Activated naive CD4-positive, alpha-beta T cell treated with anti-CD3 and anti-CD28 coated beads for 36 hours (primary cell): ENCODE measurements around the gene UBE2G2. TPM values are rescaled to one million over a fixed set of nuclear protein-coding genes. Genes with fewer than 3 reads are reported as not detected.

Experiments
- CTCF ChIA-PET: fragments of 350-600 bp; sonication (Branson Sonifier 250); formaldehyde crosslinking; loops from one replicate; lab custom pipeline; 2021; ENCODE audit warnings: antibody characterized with exemption; lab: Charles Lee
- DNase-seq: peaks from one replicate; pipeline ENCODE4 v3.0.0-alpha.2; 2020
- H3K27ac Mint-ChIP-seq: one replicate; pipeline ENCODE4 v1.8.0; 2021; ENCODE audit warnings: mild to moderate bottlenecking, mixed read lengths
- H3K27me3 Mint-ChIP-seq: one replicate; pipeline ENCODE4 v1.8.0; 2021; ENCODE audit warnings: low read depth, mixed read lengths
- H3K36me3 Mint-ChIP-seq: one replicate; pipeline ENCODE4 v1.8.0; 2021; ENCODE audit warnings: low read depth, mixed read lengths
- H3K4me1 Mint-ChIP-seq: one replicate; pipeline ENCODE4 v1.8.0; 2021; ENCODE audit warnings: low read depth, mixed read lengths
- H3K4me3 Mint-ChIP-seq: one replicate; pipeline ENCODE4 v1.8.0; 2021; ENCODE audit warnings: mild to moderate bottlenecking, moderate library complexity, mixed read lengths
- H3K9me3 Mint-ChIP-seq: one replicate; pipeline ENCODE4 v1.8.0; 2021; ENCODE audit warnings: mixed read lengths
- intact Hi-C: fragments of 100-400 bp; cut with micrococcal nuclease; formaldehyde crosslinking; loops from one replicate; pipeline ENCODE4 v1.15.1; 2023
- total RNA-seq, 2 experiments: library from RNA; stranded (reverse); gene quantifications; one replicate each; pipeline ENCODE4 v1.2.3, GENCODE V29; 2021

The UBE2G2 gene
- total RNA-seq, 2 experiments from 2014 or later: 94.0 to 95.2 TPM

DNA sequence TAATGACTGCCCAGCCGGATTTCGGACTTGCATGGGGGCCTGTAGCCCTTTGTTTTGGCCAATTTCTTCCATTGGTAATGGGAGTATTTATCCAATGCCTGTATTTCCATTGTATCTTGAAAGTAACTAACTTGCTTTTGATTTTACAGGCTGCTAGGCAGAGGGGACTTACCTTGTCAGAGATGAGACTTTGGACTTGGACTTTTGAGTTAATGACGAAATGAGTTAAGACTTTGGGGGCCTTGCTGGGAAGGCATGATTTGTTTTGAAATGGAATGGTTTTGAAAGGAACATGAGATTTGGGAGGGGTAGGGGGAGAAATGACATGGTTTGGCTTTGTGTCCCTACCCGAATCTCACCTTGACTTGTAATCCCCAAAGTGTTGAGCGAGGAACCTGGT lies 9.6 kb downstream of the UBE2G2 start:
- intact Hi-C loops: no loop called here
- Mint-ChIP-seq H3K9me3 (no peaks in the 10 kb centered on the region), H3K27ac (no peak overlapping the region), H3K4me1 (peaks cover 60% of the 10 kb centered on the region), H3K4me3 (no peak overlapping the region), H3K36me3 (peaks cover 15% of the 10 kb centered on the region), H3K27me3 (no peaks in the 10 kb centered on the region)
- CTCF ChIA-PET: interaction anchor here (1.5 kb wide), 1 partner anchor 9 kb away, joined by 6 read pairs; no protein-coding TSS in a partner anchor
- no peak for DNase-seq

DNA sequence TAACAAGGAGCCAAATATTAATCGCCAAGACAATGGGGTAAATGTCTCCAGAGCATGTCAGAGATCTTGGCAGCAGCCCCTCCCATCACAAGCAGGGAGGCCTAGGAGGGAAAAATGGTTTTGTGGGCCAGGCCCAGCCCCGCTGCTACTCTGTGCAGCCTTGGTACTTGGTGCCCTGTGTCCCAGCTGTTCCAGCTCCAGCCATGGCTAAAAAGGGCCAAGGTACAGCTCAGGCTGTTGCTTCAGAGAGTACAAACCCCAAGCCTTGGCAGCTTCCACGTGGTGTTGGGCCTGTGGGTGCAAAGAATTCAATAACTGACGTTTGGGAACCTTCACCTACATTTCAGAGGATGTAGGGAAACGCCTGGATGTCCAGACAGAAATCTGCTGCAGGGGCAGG lies 10.4 kb downstream of the UBE2G2 start:
- Mint-ChIP-seq H3K9me3 (no peaks in the 10 kb centered on the region), H3K27me3 (no peaks in the 10 kb centered on the region), H3K36me3 (peaks cover 18% of the 10 kb centered on the region), H3K27ac (no peak overlapping the region), H3K4me1 (peaks cover 54% of the 10 kb centered on the region), H3K4me3 (no peak overlapping the region)
- CTCF ChIA-PET: interaction anchor here (1.5 kb wide), 1 partner anchor 9 kb away, joined by 6 read pairs; no protein-coding TSS in a partner anchor
- intact Hi-C loops: no loop called here
- no peak for DNase-seq

DNA sequence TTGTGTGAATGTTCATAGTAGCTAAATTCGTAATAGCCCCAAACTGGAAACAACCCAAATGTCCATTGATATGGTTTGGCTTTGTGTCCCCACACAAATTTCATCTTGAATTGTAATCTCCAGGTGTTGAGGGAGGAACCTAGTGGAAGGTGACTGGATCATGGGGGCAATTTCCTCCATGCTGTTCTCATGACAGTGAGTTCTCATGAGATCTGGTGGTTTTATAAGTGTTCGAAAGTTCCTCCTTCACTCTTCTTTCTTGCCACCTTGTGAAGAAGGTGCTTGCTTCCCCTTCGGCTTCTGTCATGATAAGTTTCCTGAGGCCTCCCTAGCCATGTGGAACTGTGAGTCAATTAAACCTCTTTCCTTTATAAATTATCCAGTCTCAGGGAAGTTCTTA lies 11.3 kb downstream of the UBE2G2 start:
- CTCF ChIA-PET: interaction anchor here (0.7 to 1.5 kb wide), 2 partner anchors 11 to 280 kb away, joined by 4 to 5 read pairs; no protein-coding TSS in a partner anchor
- Mint-ChIP-seq H3K36me3 (peaks cover 19% of the 10 kb centered on the region), H3K27me3 (no peaks in the 10 kb centered on the region), H3K4me3 (no peak overlapping the region), H3K4me1 (peaks cover 46% of the 10 kb centered on the region), H3K9me3 (no peaks in the 10 kb centered on the region), H3K27ac (no peak overlapping the region)
- intact Hi-C loops: no loop called here
- no peak for DNase-seq

DNA sequence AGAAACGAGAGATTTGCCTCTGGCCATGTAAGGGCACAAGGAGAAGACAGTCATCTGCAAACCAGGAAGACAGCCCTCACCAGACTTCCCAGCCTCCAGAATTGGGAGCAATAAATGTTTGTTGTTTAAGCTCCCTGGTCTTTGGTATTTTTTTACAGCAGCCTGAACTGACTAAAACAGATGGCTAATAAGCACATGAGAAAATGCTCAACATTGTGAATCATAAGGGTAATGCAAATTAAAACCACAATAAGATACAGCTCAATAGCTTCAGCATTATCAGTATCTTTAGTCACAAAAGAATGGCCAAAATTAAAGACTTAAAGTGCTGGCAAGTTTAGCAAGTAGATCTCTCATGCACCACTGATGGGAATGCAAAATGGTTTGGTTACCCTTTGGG lies 11.7 kb downstream of the UBE2G2 start:
- no peak for DNase-seq
- no peak overlapping the region for H3K27ac Mint-ChIP-seq
- no peak overlapping the region for H3K4me3 Mint-ChIP-seq
- no peaks in the 10 kb centered on the region for H3K9me3 Mint-ChIP-seq
- CTCF ChIA-PET: interaction anchor here (0.7 to 1.5 kb wide), 2 partner anchors 11 to 280 kb away, joined by 4 to 5 read pairs; no protein-coding TSS in a partner anchor
- no peaks in the 10 kb centered on the region for H3K27me3 Mint-ChIP-seq
- peaks cover 19% of the 10 kb centered on the region for H3K36me3 Mint-ChIP-seq
- intact Hi-C loops: no loop called here
- peaks cover 47% of the 10 kb centered on the region for H3K4me1 Mint-ChIP-seq

DNA sequence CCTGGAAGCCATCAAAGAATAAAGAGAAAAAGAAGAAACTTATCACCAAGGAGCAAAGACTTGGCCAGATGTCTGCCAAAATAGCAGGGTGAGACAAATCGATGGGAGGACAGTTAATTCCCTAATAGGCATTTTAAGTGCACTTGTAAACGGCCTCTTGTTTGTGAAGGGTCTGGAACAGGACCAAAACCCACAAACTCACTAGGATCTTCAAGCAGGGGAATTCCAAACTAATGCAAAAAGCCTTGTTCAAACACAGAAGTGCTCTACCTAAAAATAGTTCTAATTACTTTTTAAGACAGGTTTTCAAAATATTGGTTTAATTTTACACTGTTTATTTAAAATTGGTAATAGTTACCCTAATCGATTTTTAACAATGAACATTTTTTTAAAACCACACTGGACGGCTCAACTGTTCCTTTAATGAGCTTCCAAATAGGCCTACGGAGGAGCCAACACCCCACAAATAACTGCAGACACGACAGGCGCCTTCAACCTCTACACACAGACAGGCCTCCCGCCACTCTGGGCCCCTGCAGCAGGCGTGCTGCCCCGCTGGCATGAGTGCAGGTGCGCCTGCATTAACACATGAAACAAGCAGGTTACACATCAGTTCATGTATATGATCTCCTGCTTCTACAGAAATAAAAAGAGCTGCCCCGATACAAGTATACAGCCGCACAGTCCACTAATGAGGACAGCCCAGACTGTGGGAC lies 15.8 kb downstream of the UBE2G2 start:
- Mint-ChIP-seq H3K27me3 (no peaks in the 10 kb centered on the region), H3K27ac (no peak overlapping the region), H3K4me1 (peaks cover 25% of the 10 kb centered on the region), H3K9me3 (no peaks in the 10 kb centered on the region), H3K36me3 (peaks cover 13% of the 10 kb centered on the region), H3K4me3 (no peak overlapping the region)
- CTCF ChIA-PET: no interaction called here
- intact Hi-C loops: no loop called here
- DNase-seq: no peak

DNA sequence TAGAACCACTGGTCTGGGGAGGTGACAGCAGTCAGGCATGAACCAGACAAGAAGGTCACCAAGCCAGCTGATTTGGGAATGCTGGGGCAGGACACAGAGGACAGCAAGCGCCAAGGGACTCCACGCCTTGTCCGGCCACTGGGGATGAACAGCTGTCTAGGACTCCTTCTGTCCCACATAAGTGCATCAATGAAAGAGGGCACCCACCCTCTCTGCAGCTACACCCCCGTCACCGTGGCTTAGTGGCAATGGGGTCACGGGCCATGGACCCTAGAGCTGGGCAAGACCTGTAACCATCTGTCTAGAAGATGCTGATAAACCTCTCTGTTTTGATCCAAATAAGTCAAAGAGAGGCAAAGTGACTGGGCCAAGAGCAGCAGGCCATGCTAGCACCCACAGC lies 16.8 kb downstream of the UBE2G2 start:
- peaks cover 25% of the 10 kb centered on the region for H3K4me1 Mint-ChIP-seq
- CTCF ChIA-PET: no interaction called here
- H3K36me3 Mint-ChIP-seq: peaks cover 14% of the 10 kb centered on the region
- DNase-seq: no peak
- H3K4me3 Mint-ChIP-seq: no peak overlapping the region
- H3K27ac Mint-ChIP-seq: no peak overlapping the region
- intact Hi-C loops: no loop called here
- H3K9me3 Mint-ChIP-seq: no peaks in the 10 kb centered on the region
- no peaks in the 10 kb centered on the region for H3K27me3 Mint-ChIP-seq

DNA sequence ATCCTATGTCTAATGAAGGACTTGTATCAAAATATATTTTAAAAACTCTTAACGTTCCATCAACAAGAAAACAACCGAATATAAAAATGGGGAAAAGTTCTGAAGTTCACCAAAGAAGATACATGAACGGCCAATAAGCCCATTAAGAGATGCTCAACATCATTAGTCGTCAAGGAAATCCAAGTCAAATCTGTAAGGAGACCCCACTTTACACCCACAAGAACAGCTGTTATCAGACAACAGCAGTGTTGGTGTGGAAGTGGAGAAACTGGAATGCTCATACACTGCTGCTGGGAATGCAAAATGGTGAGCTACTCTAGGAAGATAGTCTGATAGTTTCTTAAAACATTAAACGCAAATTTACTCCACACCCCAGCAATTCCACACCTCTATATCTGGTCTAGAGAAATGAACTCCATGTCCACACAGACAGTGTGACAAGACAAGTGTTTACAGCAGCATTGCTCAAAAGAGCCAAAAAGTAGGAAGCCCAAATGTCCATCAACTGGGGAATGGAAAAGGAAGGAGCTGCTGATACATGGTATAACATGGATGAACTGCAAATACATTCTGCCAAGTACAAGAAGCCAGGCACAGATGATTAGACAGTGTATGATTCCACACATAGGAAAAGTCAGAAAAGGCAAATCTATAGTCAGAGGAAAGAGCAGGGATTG lies 18.5 kb downstream of the UBE2G2 start:
- no peak overlapping the region for H3K4me3 Mint-ChIP-seq
- DNase-seq: no peak
- H3K27me3 Mint-ChIP-seq: no peaks in the 10 kb centered on the region
- H3K9me3 Mint-ChIP-seq: no peaks in the 10 kb centered on the region
- intact Hi-C loops: no loop called here
- no peak overlapping the region for H3K27ac Mint-ChIP-seq
- CTCF ChIA-PET: interaction anchor here (4.2 kb wide), 1 partner anchor 10 kb away, joined by 20 read pairs; no protein-coding TSS in a partner anchor
- peaks cover 20% of the 10 kb centered on the region for H3K4me1 Mint-ChIP-seq
- peaks cover 14% of the 10 kb centered on the region for H3K36me3 Mint-ChIP-seq

DNA sequence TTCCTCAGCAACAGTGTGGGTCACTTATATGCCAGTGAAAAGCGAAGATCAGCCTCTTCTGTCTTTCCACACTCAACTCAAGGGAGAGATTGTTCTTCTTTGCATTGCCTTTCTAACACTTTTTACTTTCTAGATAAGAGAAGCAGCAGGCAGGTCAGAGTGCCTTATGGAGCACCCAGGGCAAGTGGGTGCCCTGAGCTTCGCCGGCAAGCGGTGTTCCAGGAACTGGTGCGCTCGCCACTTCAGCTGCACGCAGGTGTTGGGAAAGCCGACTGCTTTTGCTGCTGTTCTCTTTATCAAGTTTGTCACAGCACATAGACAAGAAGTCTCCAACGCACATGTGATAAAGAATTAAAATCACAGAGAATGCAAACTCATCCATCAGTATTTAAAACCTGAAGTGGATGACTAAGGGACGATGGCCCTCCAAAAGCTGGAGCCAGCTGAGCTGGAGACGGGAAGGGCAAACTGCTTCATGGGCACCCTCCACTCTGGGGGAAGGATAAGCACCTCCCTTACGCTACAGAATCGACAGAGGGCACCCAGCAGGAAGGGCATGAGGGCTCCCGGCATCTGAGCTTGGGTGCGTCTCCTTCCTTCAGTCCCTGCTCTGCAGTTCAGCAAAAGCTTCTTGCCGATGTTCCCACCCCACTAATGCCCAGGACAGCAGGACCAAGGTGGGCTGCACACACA lies 20.7 kb downstream of the UBE2G2 start:
- peaks cover 18% of the 10 kb centered on the region for H3K4me1 Mint-ChIP-seq
- DNase-seq: no peak
- peaks cover 15% of the 10 kb centered on the region for H3K36me3 Mint-ChIP-seq
- intact Hi-C loops: no loop called here
- no peaks in the 10 kb centered on the region for H3K27me3 Mint-ChIP-seq
- CTCF ChIA-PET: interaction anchor here (4.2 kb wide), 1 partner anchor 12 kb away, joined by 20 read pairs; no protein-coding TSS in a partner anchor
- no peak overlapping the region for H3K27ac Mint-ChIP-seq
- H3K9me3 Mint-ChIP-seq: no peaks in the 10 kb centered on the region
- H3K4me3 Mint-ChIP-seq: no peak overlapping the region

DNA sequence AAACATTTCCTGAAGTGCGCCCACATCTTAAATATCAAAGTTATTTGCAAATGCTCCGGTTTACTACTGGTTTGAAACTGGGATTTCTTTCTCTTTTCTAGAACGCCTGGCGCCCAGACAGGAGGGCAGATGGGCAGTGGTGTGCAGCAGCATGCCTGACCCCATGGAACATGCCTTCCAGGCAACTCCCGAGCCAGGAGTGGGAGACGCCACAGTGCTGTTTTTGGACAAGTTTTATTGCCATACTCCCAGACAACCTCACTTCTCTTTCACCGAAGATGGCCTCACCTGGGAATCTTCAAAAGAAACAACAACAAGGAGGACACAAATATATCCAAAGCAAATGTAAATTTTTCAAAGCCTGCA lies 21.5 kb downstream of the UBE2G2 start:
- no peak for DNase-seq
- no peak overlapping the region for H3K4me3 Mint-ChIP-seq
- H3K36me3 Mint-ChIP-seq: peaks cover 14% of the 10 kb centered on the region
- H3K27me3 Mint-ChIP-seq: no peaks in the 10 kb centered on the region
- no peaks in the 10 kb centered on the region for H3K9me3 Mint-ChIP-seq
- no peak overlapping the region for H3K27ac Mint-ChIP-seq
- CTCF ChIA-PET: interaction anchor here (4.2 kb wide), 1 partner anchor 13 kb away, joined by 20 read pairs; no protein-coding TSS in a partner anchor
- intact Hi-C loops: no loop called here
- H3K4me1 Mint-ChIP-seq: peaks cover 16% of the 10 kb centered on the region

DNA sequence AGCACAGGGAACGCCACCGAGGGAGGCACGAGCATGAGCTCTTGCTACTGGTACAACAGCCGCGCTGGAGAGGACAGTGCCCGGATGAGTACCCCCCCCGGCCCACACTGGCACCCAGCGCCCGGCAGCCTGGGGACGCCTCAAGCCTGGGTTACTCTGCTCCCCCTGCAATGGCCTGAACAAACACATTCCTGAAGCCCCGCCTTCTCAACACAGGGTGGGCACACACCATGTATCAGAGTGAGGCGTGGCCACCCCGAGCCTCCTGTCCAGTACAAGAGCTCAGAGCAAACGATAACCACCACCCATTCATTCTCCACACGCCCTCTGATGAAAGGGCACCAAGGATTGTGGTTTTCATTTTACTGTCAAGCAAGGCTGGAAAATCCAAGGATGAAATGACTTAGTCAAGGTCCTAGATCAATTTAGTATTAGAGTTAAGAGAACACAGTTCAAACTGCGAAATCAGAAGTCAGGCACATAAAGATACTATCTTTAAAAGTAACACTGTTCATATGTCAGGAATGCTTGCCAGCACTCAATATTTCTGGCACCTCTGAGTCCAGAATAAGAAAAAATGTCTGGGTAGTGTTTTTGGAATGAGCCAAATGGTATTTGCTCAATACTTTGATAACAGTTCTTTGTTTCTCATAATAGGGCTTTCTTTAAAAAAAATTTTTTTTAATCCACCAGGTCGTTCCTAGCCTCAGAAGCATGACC lies 22.0 kb downstream of the UBE2G2 start:
- Mint-ChIP-seq H3K36me3 (peaks cover 17% of the 10 kb centered on the region), H3K4me1 (peaks cover 16% of the 10 kb centered on the region), H3K27me3 (no peaks in the 10 kb centered on the region), H3K9me3 (no peaks in the 10 kb centered on the region), H3K27ac (no peak overlapping the region), H3K4me3 (no peak overlapping the region)
- no peak for DNase-seq
- CTCF ChIA-PET: no interaction called here
- intact Hi-C loops: no loop called here

DNA sequence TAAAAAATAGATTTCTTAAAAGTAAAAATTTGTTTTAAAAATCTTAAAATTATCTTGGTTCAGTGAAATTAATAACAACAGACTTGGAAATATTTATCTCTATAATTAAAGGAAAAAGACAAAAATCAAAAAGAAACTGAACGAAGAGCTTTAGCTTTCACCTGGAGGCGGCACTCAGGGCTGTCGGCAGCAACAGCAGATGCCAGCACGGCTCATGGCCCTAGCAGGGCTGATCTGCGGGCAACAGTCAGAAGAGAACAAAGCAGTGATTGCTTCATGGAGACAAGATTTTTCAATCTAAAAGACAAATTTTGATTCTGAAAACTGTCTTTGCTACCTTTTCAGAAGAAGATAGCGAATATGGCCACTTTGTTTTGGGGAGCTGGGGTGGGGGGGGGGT lies 22.6 kb downstream of the UBE2G2 start:
- no peaks in the 10 kb centered on the region for H3K27me3 Mint-ChIP-seq
- H3K4me1 Mint-ChIP-seq: peaks cover 16% of the 10 kb centered on the region
- H3K27ac Mint-ChIP-seq: no peak overlapping the region
- DNase-seq: no peak
- no peak overlapping the region for H3K4me3 Mint-ChIP-seq
- intact Hi-C loops: no loop called here
- no peaks in the 10 kb centered on the region for H3K9me3 Mint-ChIP-seq
- H3K36me3 Mint-ChIP-seq: peaks cover 19% of the 10 kb centered on the region
- CTCF ChIA-PET: no interaction called here

DNA sequence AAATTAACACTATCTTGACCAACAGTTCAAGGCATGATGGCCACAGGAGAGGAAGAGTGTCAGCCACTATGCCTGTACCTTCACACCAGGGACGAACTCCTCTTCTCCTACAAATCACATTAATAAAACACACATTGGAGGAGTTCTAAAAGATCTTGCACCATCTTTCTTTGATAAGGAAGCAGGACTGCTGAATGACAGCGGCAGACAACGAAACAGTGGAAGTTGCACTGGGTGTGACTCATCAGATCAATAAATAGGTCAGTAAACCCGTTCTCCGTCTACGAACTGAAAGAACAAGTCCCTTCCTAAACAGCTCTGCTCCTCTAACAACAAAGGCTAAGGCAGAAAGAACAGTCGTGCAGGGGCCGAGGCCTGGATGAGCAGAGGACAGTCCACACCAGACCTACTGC lies 23.1 kb downstream of the UBE2G2 start:
- Mint-ChIP-seq H3K4me3 (no peak overlapping the region), H3K27me3 (no peaks in the 10 kb centered on the region), H3K4me1 (peaks cover 16% of the 10 kb centered on the region), H3K9me3 (no peaks in the 10 kb centered on the region), H3K36me3 (peaks cover 19% of the 10 kb centered on the region), H3K27ac (peak overlapping the region; percentile 5)
- intact Hi-C loops: no loop called here
- no peak for DNase-seq
- CTCF ChIA-PET: no interaction called here
